Measurements from ENCODE around the gene IQCH. TPM values are rescaled to one million over a fixed set of nuclear protein-coding genes. Genes with fewer than 3 reads are reported as not detected.
"Not testable (repeated sequence)": the region's sequence is repeated elsewhere in the genome, so short reads cannot be mapped to it uniquely, and the experiment has no call there.

The IQCH gene
- polyA plus RNA-seq, 1 donor = 0.97 TPM

DNA sequence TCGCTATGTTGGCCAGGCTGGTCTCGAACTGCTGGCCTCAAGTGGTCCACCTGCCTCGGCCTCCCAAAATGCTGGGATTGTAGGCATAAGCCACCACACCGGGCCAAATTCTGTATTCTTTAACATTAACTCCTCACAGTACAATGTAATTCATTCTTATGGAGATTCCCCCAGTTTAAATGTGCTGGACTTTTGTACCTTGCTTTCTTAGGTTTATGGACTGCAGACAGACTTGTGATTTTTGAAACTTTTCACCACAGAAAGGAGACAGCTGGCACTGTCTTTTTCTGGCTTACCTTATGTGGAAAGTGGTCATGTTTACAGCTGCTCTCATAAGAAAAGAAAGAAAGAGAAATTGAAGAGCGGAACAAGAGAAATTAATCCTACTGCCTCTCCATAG is 103.8 kb downstream of the IQCH start:
- no peaks in the 10 kb centered on the region for H3K4me1 ChIP-seq (ENCODE audit: control insufficient read depth, insufficient read depth, low read length)
- DNase-seq = no peak
- no peak overlapping the region for H3K4me3 ChIP-seq (ENCODE audit: low read length)
- no peaks in the 10 kb centered on the region for H3K36me3 ChIP-seq (ENCODE audit: control insufficient read depth, insufficient read depth, low read length)
- H3K9me3 ChIP-seq (ENCODE audit: control insufficient read depth, low read depth, low read length) = peaks cover 1% of the 10 kb centered on the region
- no peak overlapping the region for H3K27ac ChIP-seq (ENCODE audit: low read length)
- no peaks in the 10 kb centered on the region for H3K27me3 ChIP-seq (ENCODE audit: control insufficient read depth, insufficient read depth, low read length)
- no CpG with 5 or more reads among the region's 5 CpGs for WGBS (ENCODE audit: insufficient coverage, low lambda C conversion rate)

DNA sequence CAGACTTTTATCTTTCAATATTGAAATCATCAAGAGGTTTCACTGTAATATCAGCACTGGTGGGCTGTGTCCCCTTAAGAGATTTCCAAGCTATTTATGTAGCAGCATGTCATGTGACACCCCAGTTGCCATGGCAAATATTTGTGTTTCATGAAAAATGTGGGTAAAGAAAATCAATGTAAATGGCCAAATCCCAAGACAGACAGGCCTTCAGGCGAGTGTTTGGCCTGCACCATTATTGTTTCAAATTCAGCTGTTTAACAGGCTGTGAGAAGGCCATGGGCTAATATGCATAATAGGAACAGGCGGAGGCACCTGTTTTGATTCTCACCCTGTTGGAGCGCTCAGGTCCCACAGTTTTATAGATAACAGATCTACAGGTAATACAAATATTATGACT is 104.2 kb downstream of the IQCH start:
- Histone ChIP-seq H3K27me3 (ENCODE audit: control insufficient read depth, insufficient read depth, low read length) (no peaks in the 10 kb centered on the region), H3K4me3 (ENCODE audit: low read length) (no peak overlapping the region), H3K4me1 (ENCODE audit: control insufficient read depth, insufficient read depth, low read length) (no peaks in the 10 kb centered on the region), H3K36me3 (ENCODE audit: control insufficient read depth, insufficient read depth, low read length) (no peaks in the 10 kb centered on the region), H3K27ac (ENCODE audit: low read length) (no peak overlapping the region), H3K9me3 (ENCODE audit: control insufficient read depth, low read depth, low read length) (no peaks in the 10 kb centered on the region)
- 100% methylated on average over 1 of the region's 3 CpGs for WGBS (ENCODE audit: insufficient coverage, low lambda C conversion rate)
- no peak for DNase-seq

DNA sequence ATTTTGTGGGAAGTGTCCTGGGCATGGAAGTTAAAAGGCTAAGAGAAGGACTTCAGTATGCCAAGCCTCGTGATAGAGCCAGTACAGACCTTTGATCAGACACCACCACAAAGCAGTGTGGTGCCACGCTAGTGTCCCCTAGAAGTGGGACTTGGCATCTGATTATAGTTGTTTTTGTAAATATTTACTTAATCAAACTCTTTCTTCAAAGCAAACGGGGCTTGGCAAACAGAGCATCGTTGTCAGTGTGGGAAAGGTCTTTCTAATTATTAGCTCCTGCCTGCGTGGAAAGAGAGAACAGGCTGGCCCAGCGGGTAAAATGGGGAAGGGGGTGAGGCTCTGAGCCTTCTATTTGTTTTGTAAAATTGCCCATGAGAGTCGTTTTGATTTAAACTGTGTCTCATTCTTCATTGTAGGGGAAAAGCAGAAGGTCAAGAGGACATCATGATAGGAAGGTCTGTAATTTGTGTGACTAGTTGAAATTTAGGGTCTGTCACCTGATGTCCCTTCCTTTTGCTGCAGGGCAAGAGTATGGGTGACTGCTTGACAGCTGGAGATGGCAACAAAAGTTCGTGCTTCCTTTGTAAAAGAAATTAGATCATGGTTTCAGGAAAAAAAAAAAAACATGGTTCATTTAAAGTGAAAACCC is 105.0 kb downstream of the IQCH start:
- Histone ChIP-seq H3K4me3 (ENCODE audit: low read length) (no peak overlapping the region), H3K27ac (ENCODE audit: low read length) (no peak overlapping the region), H3K27me3 (ENCODE audit: control insufficient read depth, insufficient read depth, low read length) (no peaks in the 10 kb centered on the region), H3K9me3 (ENCODE audit: control insufficient read depth, low read depth, low read length) (no peaks in the 10 kb centered on the region), H3K36me3 (ENCODE audit: control insufficient read depth, insufficient read depth, low read length) (no peaks in the 10 kb centered on the region), H3K4me1 (ENCODE audit: control insufficient read depth, insufficient read depth, low read length) (no peaks in the 10 kb centered on the region)
- 42% methylated on average over 3 of the region's 8 CpGs for WGBS (ENCODE audit: insufficient coverage, low lambda C conversion rate)
- no peak for DNase-seq

DNA sequence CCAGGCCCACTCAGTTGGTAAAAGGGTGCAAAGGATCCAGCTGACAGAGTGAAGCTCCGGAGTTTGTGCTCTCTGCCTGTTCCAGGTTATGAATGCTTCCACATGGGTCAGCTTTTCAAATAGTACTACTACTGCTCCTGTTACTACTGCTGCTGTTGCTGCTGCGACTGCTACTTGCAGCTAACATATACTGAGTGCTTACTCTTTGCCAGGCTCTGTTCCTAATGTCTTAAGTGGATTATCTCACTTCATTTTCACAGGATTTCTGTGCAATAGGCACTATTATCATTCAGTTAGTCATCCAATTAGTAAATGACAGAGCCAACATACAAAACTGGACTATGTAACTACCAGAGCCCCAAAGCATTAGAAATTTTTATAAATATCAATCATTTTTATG is 106.5 kb downstream of the IQCH start:
- Histone ChIP-seq H3K4me3 (ENCODE audit: low read length) (no peak overlapping the region), H3K27ac (ENCODE audit: low read length) (no peak overlapping the region), H3K27me3 (ENCODE audit: control insufficient read depth, insufficient read depth, low read length) (no peaks in the 10 kb centered on the region), H3K9me3 (ENCODE audit: control insufficient read depth, low read depth, low read length) (no peaks in the 10 kb centered on the region), H3K4me1 (ENCODE audit: control insufficient read depth, insufficient read depth, low read length) (no peaks in the 10 kb centered on the region), H3K36me3 (ENCODE audit: control insufficient read depth, insufficient read depth, low read length) (no peaks in the 10 kb centered on the region)
- DNase-seq = no peak
- WGBS (ENCODE audit: insufficient coverage, low lambda C conversion rate) = no CpG with 5 or more reads among the region's 2 CpGs

DNA sequence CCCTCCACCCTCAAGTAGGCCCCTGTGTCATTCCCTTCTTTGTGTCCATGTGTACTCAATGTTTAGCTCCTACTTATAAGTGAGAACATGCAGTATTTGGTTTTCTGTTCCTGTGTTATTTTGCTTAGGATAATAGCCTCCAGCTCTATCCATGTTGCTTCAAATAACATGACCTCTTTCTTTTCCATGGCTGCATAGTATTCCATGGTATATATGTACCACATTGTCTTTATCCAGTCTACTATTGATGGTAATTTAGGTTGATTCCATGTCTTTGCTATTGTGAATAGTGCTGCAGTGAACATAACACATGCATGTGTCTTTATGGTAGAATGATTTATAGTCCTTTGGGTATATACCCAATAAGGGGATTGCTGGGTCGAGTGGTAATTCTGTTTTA is 109.1 kb downstream of the IQCH start:
- WGBS (ENCODE audit: insufficient coverage, low lambda C conversion rate) = no CpG with 5 or more reads among the region's 1 CpG
- not testable (repeated sequence) for H3K4me3 ChIP-seq (ENCODE audit: low read length); H3K27ac ChIP-seq (ENCODE audit: low read length); H3K27me3 ChIP-seq (ENCODE audit: control insufficient read depth, insufficient read depth, low read length); H3K36me3 ChIP-seq (ENCODE audit: control insufficient read depth, insufficient read depth, low read length); DNase-seq; H3K9me3 ChIP-seq (ENCODE audit: control insufficient read depth, low read depth, low read length); H3K4me1 ChIP-seq (ENCODE audit: control insufficient read depth, insufficient read depth, low read length)

DNA sequence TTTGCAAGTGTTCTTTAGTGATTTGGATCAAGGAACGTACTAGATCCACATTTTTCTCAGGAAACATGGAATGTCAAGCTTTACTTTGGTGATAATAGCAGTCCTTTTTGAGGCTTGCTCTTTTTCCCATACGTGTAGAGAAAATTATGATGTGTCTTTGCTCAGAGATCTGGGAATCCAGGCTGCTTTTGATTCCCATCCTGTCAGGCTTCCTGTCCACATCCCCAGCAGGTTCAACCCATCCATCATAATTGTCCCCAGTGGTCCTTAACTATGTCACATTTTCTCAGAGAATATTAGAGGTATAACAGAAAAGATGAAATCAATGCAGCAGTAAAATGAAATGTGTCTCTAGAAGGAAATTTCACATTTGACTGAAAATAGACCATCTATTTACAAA is 111.4 kb downstream of the IQCH start:
- Histone ChIP-seq H3K9me3 (ENCODE audit: control insufficient read depth, low read depth, low read length) (no peaks in the 10 kb centered on the region), H3K36me3 (ENCODE audit: control insufficient read depth, insufficient read depth, low read length) (no peaks in the 10 kb centered on the region), H3K4me1 (ENCODE audit: control insufficient read depth, insufficient read depth, low read length) (no peaks in the 10 kb centered on the region), H3K27me3 (ENCODE audit: control insufficient read depth, insufficient read depth, low read length) (no peaks in the 10 kb centered on the region), H3K27ac (ENCODE audit: low read length) (no peak overlapping the region), H3K4me3 (ENCODE audit: low read length) (no peak overlapping the region)
- WGBS (ENCODE audit: insufficient coverage, low lambda C conversion rate) = 83% methylated on average over 2 of the region's 2 CpGs
- DNase-seq = no peak

DNA sequence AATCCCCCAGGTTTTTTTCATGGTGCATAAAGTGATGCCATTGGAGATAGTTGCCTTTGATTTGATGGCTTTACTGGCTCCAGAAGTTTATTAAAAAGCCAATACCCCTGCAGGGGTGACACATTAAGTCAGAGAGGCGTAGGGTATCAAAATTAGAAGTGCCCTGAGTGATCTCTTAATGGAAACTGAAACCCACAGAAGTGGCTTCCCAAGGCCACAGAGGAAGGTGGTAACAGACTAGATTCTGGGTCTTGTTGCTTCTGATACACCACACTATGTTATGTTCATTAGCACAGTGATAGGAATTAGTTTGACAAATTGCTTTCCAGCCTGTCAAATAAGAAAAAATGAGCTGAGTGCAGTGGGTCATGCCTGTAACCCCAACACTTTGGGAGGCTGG is 112.3 kb downstream of the IQCH start:
- no peaks in the 10 kb centered on the region for H3K4me1 ChIP-seq (ENCODE audit: control insufficient read depth, insufficient read depth, low read length)
- no peak for DNase-seq
- WGBS (ENCODE audit: insufficient coverage, low lambda C conversion rate) = no CpG with 5 or more reads among the region's 1 CpG
- no peaks in the 10 kb centered on the region for H3K36me3 ChIP-seq (ENCODE audit: control insufficient read depth, insufficient read depth, low read length)
- no peak overlapping the region for H3K4me3 ChIP-seq (ENCODE audit: low read length)
- H3K27ac ChIP-seq (ENCODE audit: low read length) = no peak overlapping the region
- H3K27me3 ChIP-seq (ENCODE audit: control insufficient read depth, insufficient read depth, low read length) = no peaks in the 10 kb centered on the region
- H3K9me3 ChIP-seq (ENCODE audit: control insufficient read depth, low read depth, low read length) = no peaks in the 10 kb centered on the region

DNA sequence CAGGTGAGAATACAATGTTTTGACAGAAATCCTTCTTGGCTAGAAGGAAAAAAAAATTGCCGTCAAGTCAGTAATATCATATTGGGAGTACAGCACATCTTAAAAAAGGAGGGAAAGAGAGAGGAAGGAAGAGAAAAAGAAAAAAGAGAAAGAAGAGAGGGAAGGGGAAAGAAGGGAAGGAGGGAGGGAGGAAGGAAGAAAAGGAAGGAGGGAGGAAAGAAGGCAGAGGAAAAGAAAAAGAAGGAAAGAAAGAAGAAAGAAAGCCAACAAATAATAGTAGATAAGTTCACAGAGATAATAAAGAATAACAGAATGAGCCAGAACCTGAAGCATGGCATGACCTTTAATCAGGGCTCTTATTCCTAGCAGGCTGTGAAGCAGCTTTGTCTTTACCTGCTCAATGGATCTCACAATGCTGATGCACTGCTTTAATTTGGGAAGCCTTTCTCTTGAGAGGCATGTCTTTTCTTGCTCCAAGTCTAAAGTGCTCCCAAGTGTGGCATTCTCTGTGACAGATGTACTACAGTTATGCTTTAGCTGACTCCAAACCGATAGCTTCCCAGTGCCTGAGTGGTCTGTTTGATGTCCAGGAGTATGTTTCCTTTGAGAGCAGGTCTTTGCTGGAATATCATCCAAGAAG is 114.9 kb downstream of the IQCH start:
- DNase-seq = no peak
- H3K4me3 ChIP-seq (ENCODE audit: low read length) = no peak overlapping the region
- H3K4me1 ChIP-seq (ENCODE audit: control insufficient read depth, insufficient read depth, low read length) = no peaks in the 10 kb centered on the region
- no peak overlapping the region for H3K27ac ChIP-seq (ENCODE audit: low read length)
- no peaks in the 10 kb centered on the region for H3K9me3 ChIP-seq (ENCODE audit: control insufficient read depth, low read depth, low read length)
- 100% methylated on average over 1 of the region's 2 CpGs for WGBS (ENCODE audit: insufficient coverage, low lambda C conversion rate)
- H3K36me3 ChIP-seq (ENCODE audit: control insufficient read depth, insufficient read depth, low read length) = no peaks in the 10 kb centered on the region
- H3K27me3 ChIP-seq (ENCODE audit: control insufficient read depth, insufficient read depth, low read length) = no peaks in the 10 kb centered on the region

DNA sequence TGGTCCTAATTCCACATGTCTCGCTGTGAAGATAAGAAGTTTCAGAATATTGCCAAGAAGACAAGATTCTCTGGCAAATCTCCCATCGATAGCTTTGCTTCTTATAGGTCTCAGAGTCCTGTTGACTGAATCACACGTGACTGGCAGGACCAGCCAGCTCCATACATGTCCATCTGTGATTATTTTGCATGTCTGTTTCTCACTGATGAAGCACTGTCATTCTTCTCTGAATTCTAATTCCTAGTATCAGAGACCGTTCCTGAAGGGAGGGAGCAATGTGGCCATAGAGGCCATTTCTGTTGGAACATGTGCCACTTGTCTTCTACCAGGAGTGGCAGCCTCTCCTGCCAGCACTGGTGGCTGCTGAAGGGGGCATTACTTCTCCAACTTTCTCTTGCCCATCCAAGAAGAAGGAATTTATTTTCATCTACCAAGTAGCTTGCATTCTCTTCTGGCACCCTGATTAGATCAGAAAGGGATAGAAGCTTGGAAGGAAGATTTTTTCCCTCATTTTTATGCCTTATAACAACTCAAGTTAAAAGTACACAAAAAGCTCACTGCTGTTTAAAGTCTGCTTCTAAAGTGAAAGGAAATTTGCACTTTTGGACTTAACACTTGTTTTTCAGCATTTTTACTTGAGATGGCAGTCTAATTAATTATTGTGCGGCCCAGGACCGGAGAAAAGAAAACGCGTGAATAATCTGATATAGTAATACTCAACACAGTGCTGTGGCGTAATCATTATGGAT is 115.8 kb downstream of the IQCH start:
- no peaks in the 10 kb centered on the region for H3K36me3 ChIP-seq (ENCODE audit: control insufficient read depth, insufficient read depth, low read length)

DNA sequence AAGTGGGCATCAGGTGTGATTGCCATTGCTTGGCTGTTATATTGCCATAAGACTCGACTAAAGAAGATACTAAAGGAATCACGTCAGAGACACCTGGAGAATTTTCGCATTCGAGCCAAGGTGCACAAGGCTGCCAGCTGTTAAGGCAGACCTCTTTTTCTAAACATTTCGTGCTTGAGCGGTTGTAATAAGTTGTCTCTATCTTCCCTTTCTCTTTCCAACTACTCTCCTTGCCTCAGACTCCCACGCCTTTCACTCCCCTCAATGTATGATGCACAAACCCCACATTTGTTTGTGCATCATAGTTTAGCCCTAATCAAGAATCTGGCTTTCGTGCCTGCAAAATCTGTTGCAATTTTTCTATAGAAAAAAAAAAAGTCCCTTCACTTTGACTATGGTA is 118.0 kb downstream of the IQCH start:
- H3K36me3 ChIP-seq (ENCODE audit: control insufficient read depth, insufficient read depth, low read length) = no peaks in the 10 kb centered on the region
- no peaks in the 10 kb centered on the region for H3K4me1 ChIP-seq (ENCODE audit: control insufficient read depth, insufficient read depth, low read length)
- no peak overlapping the region for H3K27ac ChIP-seq (ENCODE audit: low read length)
- no peaks in the 10 kb centered on the region for H3K9me3 ChIP-seq (ENCODE audit: control insufficient read depth, low read depth, low read length)
- 95% methylated on average over 4 of the region's 8 CpGs for WGBS (ENCODE audit: insufficient coverage, low lambda C conversion rate)
- H3K27me3 ChIP-seq (ENCODE audit: control insufficient read depth, insufficient read depth, low read length) = no peaks in the 10 kb centered on the region
- no peak for DNase-seq
- H3K4me3 ChIP-seq (ENCODE audit: low read length) = no peak overlapping the region

More for the DNA sequence above, 115.8 kb downstream of the IQCH start:
- WGBS (ENCODE audit: insufficient coverage, low lambda C conversion rate) = 89% methylated on average over 3 of the region's 9 CpGs
- Histone ChIP-seq H3K9me3 (ENCODE audit: control insufficient read depth, low read depth, low read length) (no peaks in the 10 kb centered on the region), H3K4me3 (ENCODE audit: low read length) (no peak overlapping the region), H3K27me3 (ENCODE audit: control insufficient read depth, insufficient read depth, low read length) (no peaks in the 10 kb centered on the region), H3K27ac (ENCODE audit: low read length) (no peak overlapping the region), H3K4me1 (ENCODE audit: control insufficient read depth, insufficient read depth, low read length) (no peaks in the 10 kb centered on the region)
- no peak for DNase-seq
